Natural killer cell (primary cell): ENCODE measurements around the gene PIK3AP1. TPM values are rescaled to one million over a fixed set of nuclear protein-coding genes. Genes with fewer than 3 reads are reported as not detected.

Experiments
- ATAC-seq, 3 donors: fragments of 150-1000 bp in 2 of 3; fragments of 200-7000 bp in 1 of 3; cut with Tn5 transposase; 1 replicate in 1 of 3; 2 replicates in 2 of 3; pipeline ENCODE4 v1.10.0; 2021; ENCODE audit warnings: mild to moderate bottlenecking in 2 of 3, moderate library complexity in 2 of 3
- DNase-seq, 2 donors: peaks; one replicate each; pipeline versions ENCODE4 v3.0.0 to v3.0.0-alpha.2; 2013 to 2021; ENCODE audit warnings: mixed read lengths in 1 of 2
- H3K27ac ChIP-seq: one replicate; pipeline ENCODE4 v1.5.1; 2013; ENCODE audit warnings: mild to moderate bottlenecking, low read length
- H3K27me3 ChIP-seq: one replicate; pipeline ENCODE4 v1.6.1; 2013; ENCODE audit warnings: low read length; ENCODE audit not compliant: control insufficient read depth, insufficient read depth
- H3K36me3 ChIP-seq: one replicate; pipeline ENCODE4 v1.6.1; 2013; ENCODE audit warnings: low read length; ENCODE audit not compliant: control insufficient read depth, insufficient read depth
- H3K4me1 ChIP-seq: one replicate; pipeline ENCODE4 v1.6.1; 2013; ENCODE audit warnings: low read length; ENCODE audit not compliant: control insufficient read depth, insufficient read depth
- H3K4me3 ChIP-seq: one replicate; pipeline ENCODE4 v1.5.1; 2013; ENCODE audit warnings: low read length
- H3K9me3 ChIP-seq: one replicate; pipeline ENCODE4 v1.6.1; 2013; ENCODE audit warnings: low read length; ENCODE audit not compliant: control insufficient read depth, insufficient read depth
- H3K27ac Mint-ChIP-seq, 2 donors: one replicate each; pipeline ENCODE4 v1.8.0; 2022; ENCODE audit warnings: mild to moderate bottlenecking in 2 of 2, mixed read lengths in 2 of 2, moderate library complexity in 1 of 2
- H3K27me3 Mint-ChIP-seq, 2 donors: one replicate each; pipeline ENCODE4 v1.8.0; 2022; ENCODE audit warnings: low read depth in 2 of 2, mixed read lengths in 2 of 2
- H3K36me3 Mint-ChIP-seq: one replicate; pipeline ENCODE4 v1.8.0; 2022; ENCODE audit warnings: mixed read lengths
- H3K4me1 Mint-ChIP-seq, 2 donors: one replicate each; pipeline ENCODE4 v1.8.0; 2022; ENCODE audit warnings: mixed read lengths in 2 of 2
- H3K4me3 Mint-ChIP-seq: one replicate; pipeline ENCODE4 v1.8.0; 2022; ENCODE audit warnings: mild to moderate bottlenecking, moderate library complexity, mixed read lengths
- H3K9me3 Mint-ChIP-seq, 2 donors: one replicate each; pipeline ENCODE4 v1.8.0; 2022; ENCODE audit warnings: mixed read lengths in 2 of 2
- WGBS: methylation state at CpG from one replicate; pipeline ENCODE4 v1.1.7; 2013; ENCODE audit warnings: missing lambda C conversion rate; ENCODE audit not compliant: insufficient coverage; 5-methylcytosine and 5-hydroxymethylcytosine counted together
- intact Hi-C: fragments of 100-400 bp; cut with micrococcal nuclease; formaldehyde crosslinking; loops from one replicate; pipeline ENCODE4 v1.14.2; 2022
- total RNA-seq, 4 donors: library from RNA; stranded (reverse); fragments of 120-200 nt in 1 of 4; gene quantifications; one replicate each; pipeline versions ENCODE4 v1.2.3 to v1.2.4, GENCODE V29; 2013 to 2022
- TF ChIP-seq, protein P1 (sequence below): fragments of 200-600 bp; IDR thresholded peaks from one replicate; pipeline ENCODE4 v1.8.0; 2022; ENCODE audit warnings: antibody characterized with exemption

Gene PIK3AP1
- total RNA-seq, 3 donors from 2014 or later (not counting 1 experiment from before 2014, with no cell fraction given) = 95.3 to 137 (median 97.1) TPM

DNA sequence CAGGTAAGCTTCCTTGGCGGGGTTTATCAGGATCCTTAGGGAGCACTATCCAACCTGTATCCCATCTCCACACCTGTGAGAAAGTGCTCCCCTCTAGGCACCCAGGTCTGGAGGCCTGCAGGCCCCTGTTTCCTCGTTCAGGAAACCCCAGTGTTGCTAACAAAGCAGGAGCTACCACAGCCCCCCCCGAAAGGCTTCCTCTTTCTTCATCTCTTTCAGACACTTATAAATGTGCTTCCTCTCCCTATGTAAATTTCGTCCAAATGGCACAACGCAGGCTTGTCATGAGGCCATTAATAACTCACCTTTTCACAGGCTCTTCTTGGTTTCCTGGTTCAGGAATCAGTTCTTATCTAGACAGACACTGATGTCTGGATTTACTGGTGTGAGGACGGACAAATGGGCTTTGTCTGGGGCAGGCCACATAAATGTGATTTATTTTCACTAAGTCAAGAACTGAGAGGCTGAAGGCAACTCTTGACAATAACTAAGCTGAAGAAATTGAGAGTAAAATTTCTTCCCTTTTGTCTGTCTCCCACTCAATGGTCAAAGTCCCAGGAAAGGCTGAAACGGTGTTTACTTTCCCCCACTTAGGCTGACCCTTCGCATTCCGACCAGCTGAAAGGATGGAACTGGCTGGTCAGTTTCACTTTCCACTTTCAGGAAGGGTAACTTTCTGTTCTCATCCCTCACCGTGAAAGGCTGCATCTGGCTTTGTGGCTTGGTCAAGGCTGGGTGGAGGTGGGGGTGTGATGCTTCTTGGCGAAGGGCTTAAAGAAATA lies 46.8 kb downstream of the PIK3AP1 start:
- no peaks in the 10 kb centered on the region for H3K27me3 Mint-ChIP-seq
- Histone ChIP-seq H3K4me1 (peaks cover 98% of the 10 kb centered on the region), H3K9me3 (no peaks in the 10 kb centered on the region), H3K4me3 (peak overlapping the region; percentile 1), H3K27me3 (no peaks in the 10 kb centered on the region), H3K36me3 (no peaks in the 10 kb centered on the region), H3K27ac (peak overlapping the region; percentile 94)
- no peaks in the 10 kb centered on the region for H3K9me3 Mint-ChIP-seq
- H3K4me3 Mint-ChIP-seq = peak overlapping the region; percentile 76
- 9% methylated on average over 10 of the region's 11 CpGs for whole genome bisulfite sequencing
- peak overlapping the region; percentile 98 to 99 for H3K27ac Mint-ChIP-seq
- intact Hi-C loops = no loop called here
- TF ChIP-seq, protein P1, sequence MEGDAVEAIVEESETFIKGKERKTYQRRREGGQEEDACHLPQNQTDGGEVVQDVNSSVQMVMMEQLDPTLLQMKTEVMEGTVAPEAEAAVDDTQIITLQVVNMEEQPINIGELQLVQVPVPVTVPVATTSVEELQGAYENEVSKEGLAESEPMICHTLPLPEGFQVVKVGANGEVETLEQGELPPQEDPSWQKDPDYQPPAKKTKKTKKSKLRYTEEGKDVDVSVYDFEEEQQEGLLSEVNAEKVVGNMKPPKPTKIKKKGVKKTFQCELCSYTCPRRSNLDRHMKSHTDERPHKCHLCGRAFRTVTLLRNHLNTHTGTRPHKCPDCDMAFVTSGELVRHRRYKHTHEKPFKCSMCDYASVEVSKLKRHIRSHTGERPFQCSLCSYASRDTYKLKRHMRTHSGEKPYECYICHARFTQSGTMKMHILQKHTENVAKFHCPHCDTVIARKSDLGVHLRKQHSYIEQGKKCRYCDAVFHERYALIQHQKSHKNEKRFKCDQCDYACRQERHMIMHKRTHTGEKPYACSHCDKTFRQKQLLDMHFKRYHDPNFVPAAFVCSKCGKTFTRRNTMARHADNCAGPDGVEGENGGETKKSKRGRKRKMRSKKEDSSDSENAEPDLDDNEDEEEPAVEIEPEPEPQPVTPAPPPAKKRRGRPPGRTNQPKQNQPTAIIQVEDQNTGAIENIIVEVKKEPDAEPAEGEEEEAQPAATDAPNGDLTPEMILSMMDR = no peak
- DNase-seq (peak in 1 of 2 donors; percentile 42), ATAC-seq (peak in 2 of 3 donors; percentile 3 to 36)
- H3K36me3 Mint-ChIP-seq = no peaks in the 10 kb centered on the region
- peaks cover 84% of the 10 kb centered on the region in 2 donors for H3K4me1 Mint-ChIP-seq

- Histone ChIP-seq H3K9me3 (no peaks in the 10 kb centered on the region), H3K4me1 (peaks cover 92% of the 10 kb centered on the region), H3K27ac (peak overlapping the region; percentile 94), H3K4me3 (no peak overlapping the region), H3K27me3 (no peaks in the 10 kb centered on the region), H3K36me3 (no peaks in the 10 kb centered on the region)
- 79% methylated on average over 4 of the region's 4 CpGs for WGBS
- intact Hi-C loops = no loop called here
- Mint-ChIP-seq H3K36me3 (no peaks in the 10 kb centered on the region), H3K27ac (peak overlapping the region; percentile 98 to 99), H3K4me3 (peak overlapping the region; percentile 76), H3K9me3 (no peaks in the 10 kb centered on the region), H3K4me1 (peaks cover 84 to 85% of the 10 kb centered on the region in 2 donors), H3K27me3 (no peaks in the 10 kb centered on the region)
- TF ChIP-seq, protein P1 = no peak
- no peak for ATAC-seq
- no peak for DNase-seq
Measured at GRCh38 chr10:96672481-96673175, 47.7 kb downstream of the PIK3AP1 start.

- no peaks in the 10 kb centered on the region for H3K27me3 Mint-ChIP-seq
- peak overlapping the region; percentile 98 to 99 for H3K27ac Mint-ChIP-seq
- Histone ChIP-seq H3K4me1 (peaks cover 85% of the 10 kb centered on the region), H3K9me3 (no peaks in the 10 kb centered on the region), H3K4me3 (no peak overlapping the region), H3K36me3 (no peaks in the 10 kb centered on the region), H3K27ac (peak overlapping the region; percentile 94), H3K27me3 (no peaks in the 10 kb centered on the region)
- WGBS = 53% methylated on average over 4 of the region's 4 CpGs
- ATAC-seq (peak; percentile 68 to 78 (median 71)), DNase-seq (peak; percentile 45 to 69)
- H3K36me3 Mint-ChIP-seq = no peaks in the 10 kb centered on the region
- peaks cover 76 to 83% of the 10 kb centered on the region in 2 donors for H3K4me1 Mint-ChIP-seq
- peak overlapping the region; percentile 85 for H3K4me3 Mint-ChIP-seq
- H3K9me3 Mint-ChIP-seq = no peaks in the 10 kb centered on the region
- TF ChIP-seq, protein P1 = no peak
- intact Hi-C loops = loop anchor here (1.0 to 2.0 kb wide), 4 partner anchors 19 to 85 kb away; partner anchors contain the start of gene TM9SF3
Measured at GRCh38 chr10:96671211-96671890, 49.0 kb downstream of the PIK3AP1 start.
